Ishikawa (cell line): ENCODE measurements around the gene ZNF670.

Experiments
- CEBPB ChIP-seq: IDR thresholded peaks from 2 replicates; pipeline ENCODE4 v1.6.1; 2012
- EP300 ChIP-seq: IDR thresholded peaks from 2 replicates; pipeline ENCODE4 v1.6.1; 2012; ENCODE audit warnings: borderline replicate concordance
- FOXM1 ChIP-seq: IDR thresholded peaks from 2 replicates; pipeline ENCODE4 v1.6.1; 2012; ENCODE audit warnings: low read depth, borderline replicate concordance
- MAX ChIP-seq: IDR thresholded peaks from 2 replicates; pipeline ENCODE4 v1.6.1; 2012
- NFIC ChIP-seq: IDR thresholded peaks from 2 replicates; pipeline ENCODE4 v1.6.1; 2012
- RAD21 ChIP-seq: IDR thresholded peaks from 2 replicates; pipeline ENCODE4 v1.6.1; 2012; ENCODE audit warnings: low read depth
- REST ChIP-seq: IDR thresholded peaks from 2 replicates; pipeline ENCODE4 v1.6.1; 2012; ENCODE audit warnings: low read depth, mild to moderate bottlenecking
- TAF1 ChIP-seq: IDR thresholded peaks from 2 replicates; pipeline ENCODE4 v1.6.1; 2012; ENCODE audit warnings: low read depth, mild to moderate bottlenecking
- USF1 ChIP-seq: IDR thresholded peaks from 2 replicates; pipeline ENCODE4 v1.6.1; 2012
- YY1 ChIP-seq: IDR thresholded peaks from 2 replicates; pipeline ENCODE4 v1.6.1; 2012; ENCODE audit warnings: low read depth

GRCh38 chr1:247100676-247101279 is 22.2 kb upstream of the ZNF670 start:
- TF ChIP-seq RAD21 (no peak), YY1 (no peak), TAF1 (no peak), EP300 (no peak), REST (no peak), CEBPB (no peak), NFIC (no peak), MAX (no peak), USF1 (no peak), FOXM1 (no peak)
